Gastrocnemius medialis (tissue), 4 donors: Measurements from ENCODE around the gene NCOA7. TPM values are rescaled to one million over a fixed set of nuclear protein-coding genes. Genes with fewer than 3 reads are reported as not detected.
"Not testable (repeated sequence)": the region's sequence is repeated elsewhere in the genome, so short reads cannot be mapped to it uniquely, and the experiment has no call there.

ENCODE experiments used
- ATAC-seq, 2 donors: fragments of 150-250 bp; one replicate each; pipeline ENCODE4 v1.9.1; 2016
- DNase-seq, 2 donors: peaks; one replicate each; pipeline ENCODE4 v3.0.0-alpha.2; 2019
- H3K27ac ChIP-seq, 4 donors: fragments of 200-600 bp; sonication (generic); 1 replicate in 1 of 4; 2 replicates in 3 of 4; pipeline ENCODE4 v1.5.1; 2016 to 2018; ENCODE audit warnings: mild to moderate bottlenecking in 2 of 4, moderate library complexity in 1 of 4
- H3K27me3 ChIP-seq, 3 donors: fragments of 200-600 bp; sonication (generic) in 2 of 3; 1 replicate in 1 of 3; 2 replicates in 2 of 3; pipeline versions ENCODE4 v1.5.1 to v1.6.0; 2016 to 2019; ENCODE audit warnings: mild to moderate bottlenecking in 1 of 3, moderate library complexity in 1 of 3
- H3K36me3 ChIP-seq, 2 donors: fragments of 200-600 bp; sonication (generic) in 1 of 2; one replicate each; pipeline ENCODE4 v1.5.1; 2017 to 2018
- H3K4me1 ChIP-seq, 2 donors: fragments of 200-600 bp; sonication (generic) in 1 of 2; one replicate each; pipeline ENCODE4 v1.5.1; 2016 to 2017; ENCODE audit warnings: mild to moderate bottlenecking in 2 of 2
- H3K4me3 ChIP-seq, 4 donors: fragments of 200-600 bp; sonication (generic) in 3 of 4; 1 replicate in 1 of 4; 2 replicates in 3 of 4; pipeline ENCODE4 v1.5.1; 2016 to 2019; ENCODE audit warnings: mild to moderate bottlenecking in 2 of 4
- H3K9me3 ChIP-seq, 3 donors: fragments of 200-600 bp; sonication (generic) in 2 of 3; 1 replicate in 1 of 3; 2 replicates in 2 of 3; pipeline ENCODE4 v1.5.1; 2016 to 2019
- POLR2A ChIP-seq, 2 donors: fragments of 450-650 bp; IDR thresholded peaks; one replicate each; pipeline ENCODE4 v1.6.1; 2017; ENCODE audit warnings: antibody characterized with exemption in 2 of 2, mild to moderate bottlenecking in 2 of 2, moderate library complexity in 2 of 2
- in situ Hi-C, 4 donors: fragments of 200-750 bp; cut with MboI; loops; one replicate each; pipeline versions ENCODE4 v1.15.0 to v1.8.0; 2017; ENCODE audit warnings: low sequenced_read_pairs in 4 of 4
- intact Hi-C: fragments of 100-400 bp; cut with DNase I; formaldehyde crosslinking; loops from one replicate; pipeline ENCODE4 v1.15.1; 2023; ENCODE audit warnings: low total_unique reads
- total RNA-seq, 4 donors: library from RNA; depleted of rRNA; stranded (reverse); fragments of >200 nt; gene quantifications; one replicate each; pipeline versions ENCODE4 v1.1.0 to v1.2.3, GENCODE V29; 2016
- TF ChIP-seq, protein P1 (sequence below), 5 experiments: fragments of 450-650 bp in 3 of 5; fragments of 200-600 bp in 2 of 5; sonication (generic) in 2 of 5; IDR thresholded peaks in 4 of 5; conservative IDR thresholded peaks in 1 of 5; 1 replicate in 4 of 5; 2 replicates in 1 of 5; pipeline ENCODE4 v1.5.1; 2016 to 2019; ENCODE audit warnings: antibody characterized with exemption in 5 of 5, mild to moderate bottlenecking in 3 of 5, moderate library complexity in 3 of 5

The NCOA7 gene
- total RNA-seq, 4 donors from 2014 or later: 7.0 to 9.5 (median 9.2) TPM

DNA sequence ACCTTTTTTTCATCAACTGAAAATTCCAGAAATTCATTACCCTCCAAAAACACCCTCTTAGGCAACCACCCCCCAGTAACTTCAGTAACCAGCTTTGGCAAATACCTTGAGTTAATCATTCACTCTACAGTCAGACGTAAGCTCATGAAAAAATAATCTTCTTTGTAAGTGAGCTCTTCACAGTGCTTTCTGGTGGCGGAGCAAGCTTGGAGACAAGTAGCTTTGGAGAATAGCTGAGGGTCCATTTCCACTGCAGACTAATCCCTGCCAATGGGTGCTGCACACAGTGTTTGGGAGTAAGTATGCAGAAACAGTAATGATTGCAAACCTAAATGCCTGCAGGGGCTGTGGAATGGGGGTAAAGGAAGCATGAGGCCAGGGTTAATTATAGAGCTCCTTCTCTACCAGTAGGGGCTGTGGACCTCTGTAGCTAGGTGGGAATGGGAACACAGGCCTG, 109.0 kb downstream of the NCOA7 start:
- H3K4me3 ChIP-seq: no peak overlapping the region
- ATAC-seq: no peak
- in situ Hi-C loops: no loop called here
- TF ChIP-seq, protein P1, sequence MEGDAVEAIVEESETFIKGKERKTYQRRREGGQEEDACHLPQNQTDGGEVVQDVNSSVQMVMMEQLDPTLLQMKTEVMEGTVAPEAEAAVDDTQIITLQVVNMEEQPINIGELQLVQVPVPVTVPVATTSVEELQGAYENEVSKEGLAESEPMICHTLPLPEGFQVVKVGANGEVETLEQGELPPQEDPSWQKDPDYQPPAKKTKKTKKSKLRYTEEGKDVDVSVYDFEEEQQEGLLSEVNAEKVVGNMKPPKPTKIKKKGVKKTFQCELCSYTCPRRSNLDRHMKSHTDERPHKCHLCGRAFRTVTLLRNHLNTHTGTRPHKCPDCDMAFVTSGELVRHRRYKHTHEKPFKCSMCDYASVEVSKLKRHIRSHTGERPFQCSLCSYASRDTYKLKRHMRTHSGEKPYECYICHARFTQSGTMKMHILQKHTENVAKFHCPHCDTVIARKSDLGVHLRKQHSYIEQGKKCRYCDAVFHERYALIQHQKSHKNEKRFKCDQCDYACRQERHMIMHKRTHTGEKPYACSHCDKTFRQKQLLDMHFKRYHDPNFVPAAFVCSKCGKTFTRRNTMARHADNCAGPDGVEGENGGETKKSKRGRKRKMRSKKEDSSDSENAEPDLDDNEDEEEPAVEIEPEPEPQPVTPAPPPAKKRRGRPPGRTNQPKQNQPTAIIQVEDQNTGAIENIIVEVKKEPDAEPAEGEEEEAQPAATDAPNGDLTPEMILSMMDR (IDR thresholded peaks at IDR 0.05 in 4 of 5, conservative IDR thresholded peaks at IDR 0.05 in 1 of 5): no peak
- TF ChIP-seq POLR2A (IDR thresholded peaks at IDR 0.05): no peak
- H3K27ac ChIP-seq: no peak overlapping the region
- H3K9me3 ChIP-seq: no peaks in the 10 kb centered on the region
- DNase-seq: no peak
- no peaks in the 10 kb centered on the region for H3K36me3 ChIP-seq
- no peaks in the 10 kb centered on the region for H3K4me1 ChIP-seq
- H3K27me3 ChIP-seq: no peaks in the 10 kb centered on the region
- intact Hi-C loops: no loop called here

DNA sequence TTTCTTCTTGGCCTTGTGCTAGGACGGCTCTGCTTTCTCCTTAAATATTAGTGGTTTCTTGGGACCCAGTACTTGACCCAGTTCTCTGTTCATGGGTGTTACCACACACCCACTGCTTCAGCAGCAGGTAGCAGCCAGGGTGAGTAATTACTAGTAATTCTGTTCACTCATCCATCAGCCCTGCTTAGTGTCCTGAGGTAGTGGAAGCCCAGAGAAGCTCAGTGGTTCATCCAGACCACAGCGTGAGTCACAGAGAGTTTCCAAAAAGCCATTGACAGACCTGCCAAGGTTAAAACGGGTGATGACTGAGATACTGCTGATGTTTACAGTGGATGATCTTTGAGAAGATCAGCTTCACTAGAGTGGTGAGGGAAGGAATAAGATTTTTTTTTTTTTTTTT, 114.1 kb downstream of the NCOA7 start:
- Histone ChIP-seq H3K4me3 (no peak overlapping the region), H3K4me1 (no peaks in the 10 kb centered on the region), H3K27ac (no peak overlapping the region), H3K36me3 (no peaks in the 10 kb centered on the region), H3K27me3 (no peaks in the 10 kb centered on the region), H3K9me3 (no peaks in the 10 kb centered on the region)
- TF ChIP-seq POLR2A (IDR thresholded peaks at IDR 0.05): no peak
- TF ChIP-seq, protein P1 (IDR thresholded peaks at IDR 0.05 in 4 of 5, conservative IDR thresholded peaks at IDR 0.05 in 1 of 5): no peak
- ATAC-seq (no peak), DNase-seq (no peak)
- intact Hi-C loops: no loop called here
- in situ Hi-C loops: no loop called here

DNA sequence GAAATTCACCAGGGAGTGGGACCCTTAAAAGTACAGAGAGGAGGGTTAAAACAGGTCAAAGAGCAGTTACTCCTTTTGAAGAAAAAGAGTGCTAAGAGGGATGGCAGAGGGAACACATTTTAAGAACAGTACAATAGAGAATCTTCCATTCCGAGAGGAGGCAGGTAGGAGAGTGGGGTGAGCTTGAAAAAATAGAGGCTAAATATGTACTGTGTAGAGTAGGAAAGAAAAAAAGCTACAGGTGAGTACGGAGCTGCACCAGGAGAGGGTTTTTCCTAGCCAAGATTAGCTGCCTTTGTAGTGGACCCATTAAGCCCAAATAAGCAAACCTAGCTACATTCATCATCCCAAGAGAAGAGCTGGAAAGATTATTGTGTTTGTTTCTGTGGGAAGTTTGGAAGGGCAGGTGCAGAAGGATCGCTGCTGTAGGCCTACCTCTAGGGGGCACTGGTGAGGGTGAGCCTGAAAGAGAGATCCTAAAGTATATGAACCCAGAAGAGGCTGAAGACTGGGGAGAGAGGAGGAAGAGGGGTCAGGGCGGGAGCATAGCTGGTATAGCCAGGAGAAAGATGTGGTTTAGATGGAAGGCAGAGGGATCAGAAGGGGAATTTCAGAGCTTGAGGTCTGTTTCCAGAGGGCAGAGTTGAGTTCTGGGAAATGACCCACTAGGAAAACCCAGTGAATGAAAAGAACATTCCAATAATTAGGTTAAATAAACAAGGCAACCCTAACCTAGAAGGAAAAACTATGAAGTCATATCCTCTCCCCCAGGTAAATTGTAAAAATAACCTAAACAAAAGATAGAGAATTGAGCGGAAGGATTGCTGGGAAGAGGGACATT, 115.6 kb downstream of the NCOA7 start:
- intact Hi-C loops: no loop called here
- ATAC-seq: no peak

DNA sequence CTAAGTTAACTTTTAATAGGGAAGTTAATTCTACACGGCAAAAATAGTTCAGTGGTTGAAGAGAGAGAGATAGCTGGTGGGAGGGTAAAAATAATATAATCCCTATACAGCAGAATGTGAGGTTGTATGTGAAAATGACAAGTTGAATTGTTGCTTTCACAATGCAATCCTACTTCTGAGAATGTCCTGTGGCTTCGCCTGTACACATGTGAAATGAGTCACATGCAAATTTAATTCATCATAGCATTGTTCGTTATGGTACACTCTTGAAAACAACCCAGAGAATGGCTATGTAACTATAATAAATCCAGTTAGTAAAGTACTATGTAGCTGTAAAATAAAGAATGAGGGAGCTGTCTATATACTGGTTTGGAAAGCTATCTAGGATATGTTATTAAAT, 119.8 kb downstream of the NCOA7 start:
- DNase-seq (no peak), ATAC-seq (no peak)
- Histone ChIP-seq H3K9me3 (no peaks in the 10 kb centered on the region), H3K4me1 (no peaks in the 10 kb centered on the region), H3K27ac (no peak overlapping the region), H3K27me3 (no peaks in the 10 kb centered on the region), H3K36me3 (no peaks in the 10 kb centered on the region), H3K4me3 (no peak overlapping the region)
- in situ Hi-C loops (no loop called here), intact Hi-C loops (no loop called here)
- no peak for TF ChIP-seq POLR2A (IDR thresholded peaks at IDR 0.05)
- TF ChIP-seq, protein P1 (IDR thresholded peaks at IDR 0.05 in 4 of 5, conservative IDR thresholded peaks at IDR 0.05 in 1 of 5): no peak

More for the DNA sequence above, 115.6 kb downstream of the NCOA7 start:
- no peak for DNase-seq
- Histone ChIP-seq H3K27ac (no peak overlapping the region), H3K27me3 (no peaks in the 10 kb centered on the region), H3K4me1 (no peaks in the 10 kb centered on the region), H3K9me3 (no peaks in the 10 kb centered on the region), H3K4me3 (no peak overlapping the region), H3K36me3 (no peaks in the 10 kb centered on the region)
- TF ChIP-seq, protein P1 (IDR thresholded peaks at IDR 0.05 in 4 of 5, conservative IDR thresholded peaks at IDR 0.05 in 1 of 5): peak in 3 of 5 experiments; percentile 19 to 48 (median 30)
- no peak for TF ChIP-seq POLR2A (IDR thresholded peaks at IDR 0.05)
- in situ Hi-C loops: no loop called here

DNA sequence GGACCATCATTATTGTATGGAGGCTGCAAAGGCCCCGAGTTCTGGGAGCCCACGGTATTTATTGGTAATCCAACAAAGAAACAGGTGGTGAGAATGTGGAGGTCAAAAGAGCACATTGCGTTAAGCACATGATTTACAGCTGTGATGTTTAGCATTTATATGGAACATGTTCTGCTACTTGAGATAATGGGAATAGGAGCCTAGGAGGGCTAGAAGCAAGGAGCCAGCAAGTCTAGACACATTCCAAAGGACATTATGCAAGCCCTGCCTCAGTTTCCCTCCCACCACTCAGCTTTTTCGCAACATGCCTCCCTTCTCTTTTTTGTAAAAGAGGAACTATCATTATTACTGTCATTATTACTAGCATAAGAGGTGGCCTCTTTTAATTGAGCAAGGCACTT, 120.3 kb downstream of the NCOA7 start:
- H3K36me3 ChIP-seq, H3K27me3 ChIP-seq, H3K9me3 ChIP-seq, in situ Hi-C loops, intact Hi-C loops, H3K4me1 ChIP-seq, H3K4me3 ChIP-seq, ATAC-seq, H3K27ac ChIP-seq, DNase-seq: not testable (repeated sequence)

DNA sequence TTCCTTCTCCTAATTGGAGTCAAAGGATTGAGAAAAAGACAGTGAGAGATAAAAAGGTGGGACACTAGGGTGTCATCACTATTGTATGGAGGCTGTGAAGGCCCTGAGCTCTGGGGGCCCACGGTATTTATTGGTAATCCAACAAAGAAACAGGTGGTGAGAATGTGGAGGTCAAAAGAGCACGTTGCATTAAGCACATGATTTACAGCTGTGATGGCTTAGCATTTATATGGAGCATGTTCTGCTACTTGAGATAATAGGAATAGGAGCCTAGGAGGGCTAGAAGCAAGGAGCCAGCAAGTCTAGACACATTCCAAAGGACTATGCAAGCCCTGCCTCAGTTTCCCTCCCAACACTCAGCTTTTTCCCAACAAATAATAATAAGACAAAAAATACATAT, 121.7 kb downstream of the NCOA7 start:
- in situ Hi-C loops, DNase-seq, H3K36me3 ChIP-seq, H3K27ac ChIP-seq, H3K4me3 ChIP-seq, H3K27me3 ChIP-seq, intact Hi-C loops, ATAC-seq, H3K4me1 ChIP-seq, H3K9me3 ChIP-seq: not testable (repeated sequence)
